NT2/D1 (cell line): ENCODE measurements around the gene ARSB.

Experiments used
- SUZ12 ChIP-seq: IDR thresholded peaks from 2 replicates; pipeline ENCODE4 v1.6.1; 2011; ENCODE audit not compliant: insufficient read length, insufficient read depth; ENCODE audit errors: extremely low read depth
- ZNF274 ChIP-seq: IDR thresholded peaks from 2 replicates; pipeline ENCODE4 v1.6.1; 2011; ENCODE audit warnings: mild to moderate bottlenecking, low read depth, low read length

DNA sequence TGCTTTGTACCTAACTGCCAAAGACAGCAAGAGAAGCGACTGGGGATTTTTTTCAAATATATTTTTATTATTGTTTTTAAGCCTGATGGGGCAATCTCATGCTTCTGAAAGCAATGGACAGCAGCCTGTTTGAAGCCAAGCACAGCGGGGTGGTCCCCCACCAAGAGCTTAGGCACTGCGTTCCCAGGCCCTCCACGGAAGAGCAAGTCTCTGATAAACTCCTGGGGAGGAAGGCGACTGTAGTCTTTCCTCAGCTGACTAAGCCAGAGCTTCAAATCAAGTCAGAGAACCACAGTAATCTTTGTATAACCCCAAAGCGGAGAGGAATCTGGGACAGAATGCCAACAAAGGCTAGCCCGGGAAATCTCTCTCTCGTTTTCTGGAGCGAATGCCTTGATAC lies 54.4 kb downstream of the ARSB start:
- TF ChIP-seq SUZ12 (no peak), ZNF274 (no peak)
